GM21576 (cell line): ENCODE measurements around the gene NCOA3.
"Not testable (repeated sequence)": the region's sequence is repeated elsewhere in the genome, so short reads cannot be mapped to it uniquely, and the experiment has no call there.

Experiments
- ATAC-seq: cut with Tn5 transposase; IDR thresholded peaks from one replicate; pipeline ENCODE4 v1.9.1; 2021; ENCODE audit warnings: mild to moderate bottlenecking, moderate library complexity; ENCODE audit not compliant: unreplicated experiment

Gene NCOA3

DNA sequence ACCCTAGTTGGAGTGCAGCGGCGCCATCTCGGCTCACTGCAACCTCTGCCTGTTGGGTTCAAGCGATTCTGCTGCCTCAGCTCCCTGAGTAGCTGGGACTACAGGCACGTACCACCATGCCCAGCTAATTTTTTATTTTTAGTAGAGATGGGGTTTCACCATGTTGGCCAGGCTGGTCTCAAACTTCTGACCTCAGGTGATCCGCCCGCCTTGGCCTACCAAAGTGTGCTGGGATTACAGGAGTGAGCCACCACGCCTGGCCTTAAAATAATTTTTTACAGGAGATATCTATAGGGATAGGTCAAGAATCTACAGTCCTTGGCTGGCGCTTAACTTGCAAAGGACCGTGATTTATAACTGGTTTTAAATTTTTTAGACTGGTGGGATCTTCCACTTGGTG, 93.5 kb downstream of the NCOA3 start:
- not testable (repeated sequence) for ATAC-seq

DNA sequence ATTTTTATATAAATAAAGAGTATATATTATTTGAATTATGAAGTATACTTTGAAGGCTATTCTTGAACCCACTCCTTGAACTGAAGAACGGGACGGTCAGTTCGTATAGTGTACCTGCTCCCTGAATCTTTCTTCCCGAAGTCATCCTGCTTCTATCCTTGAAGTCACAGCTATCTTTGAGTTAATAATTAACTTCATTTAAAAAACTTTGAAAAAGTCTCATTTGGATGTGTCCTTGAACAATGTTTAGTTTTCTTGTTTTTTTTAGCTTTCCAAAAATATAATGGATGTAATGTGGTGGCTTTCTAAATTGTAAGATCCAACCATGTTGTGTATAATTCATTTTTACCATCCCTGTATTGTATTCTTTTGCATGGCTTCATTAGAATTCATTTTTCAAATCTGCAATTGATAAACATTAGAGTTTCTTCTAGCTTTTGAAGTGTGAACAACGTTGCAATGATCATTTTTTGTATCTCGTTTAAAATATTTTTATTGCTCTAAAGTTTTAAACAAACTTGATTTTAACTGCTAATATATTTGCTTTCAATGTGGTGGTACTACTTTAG, 94.4 kb downstream of the NCOA3 start:
- ATAC-seq = no peak

DNA sequence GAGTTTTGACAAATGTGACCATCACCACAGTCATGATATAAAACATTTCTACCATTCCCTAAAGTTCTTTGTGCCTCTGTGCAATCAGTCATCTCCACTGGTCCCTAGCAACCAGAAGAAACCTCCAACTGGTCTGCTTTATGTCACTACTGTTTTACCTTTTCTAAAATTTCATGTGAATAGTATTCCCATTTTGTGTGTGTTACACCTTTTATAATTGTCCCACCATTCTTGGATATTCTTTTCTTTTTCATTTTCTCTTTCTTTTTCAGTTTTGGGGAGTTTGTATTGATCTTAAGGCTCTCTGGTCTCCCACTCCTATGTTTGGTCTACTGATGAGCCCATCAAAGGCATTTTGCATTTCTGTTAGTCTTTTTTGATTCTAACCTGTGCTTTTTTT, 95.4 kb downstream of the NCOA3 start:
- no peak for ATAC-seq

DNA sequence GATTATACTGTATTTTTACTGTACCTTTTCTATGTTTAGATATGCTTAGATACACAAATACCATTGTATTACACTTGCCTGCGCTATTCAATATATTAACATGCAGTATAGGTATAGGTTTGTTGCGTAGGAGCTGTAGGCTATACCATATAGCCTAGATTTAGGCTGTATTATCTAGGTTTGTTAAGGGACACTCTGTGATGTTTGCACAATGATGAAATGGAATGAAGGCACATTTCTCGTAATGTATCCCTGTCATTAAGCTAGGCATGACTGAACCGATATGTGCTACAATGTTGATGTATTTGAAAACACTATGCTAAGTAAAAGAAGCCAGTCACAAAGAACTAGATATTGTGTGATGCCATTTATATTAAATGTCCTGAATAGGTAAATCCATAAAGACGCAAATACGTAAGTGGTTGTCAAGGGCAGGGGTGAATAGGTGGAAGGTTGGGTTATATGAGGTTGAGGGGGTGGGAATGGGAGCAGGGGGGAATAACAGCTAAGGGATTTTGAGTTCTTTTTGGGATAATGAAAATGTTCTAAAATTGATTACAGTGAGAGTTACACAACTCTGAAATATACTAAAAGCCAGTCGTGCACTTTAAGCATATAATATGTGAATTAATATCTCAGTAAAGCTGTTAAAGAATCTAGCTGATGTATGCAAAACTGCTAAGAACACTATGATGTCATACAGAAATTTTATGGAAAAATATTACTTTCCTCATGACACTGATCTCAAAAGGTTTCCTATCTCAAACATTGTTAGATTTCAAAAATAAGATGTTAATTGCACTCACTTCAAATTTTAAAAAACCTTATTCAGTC, 97.4 kb downstream of the NCOA3 start:
- no peak for ATAC-seq

DNA sequence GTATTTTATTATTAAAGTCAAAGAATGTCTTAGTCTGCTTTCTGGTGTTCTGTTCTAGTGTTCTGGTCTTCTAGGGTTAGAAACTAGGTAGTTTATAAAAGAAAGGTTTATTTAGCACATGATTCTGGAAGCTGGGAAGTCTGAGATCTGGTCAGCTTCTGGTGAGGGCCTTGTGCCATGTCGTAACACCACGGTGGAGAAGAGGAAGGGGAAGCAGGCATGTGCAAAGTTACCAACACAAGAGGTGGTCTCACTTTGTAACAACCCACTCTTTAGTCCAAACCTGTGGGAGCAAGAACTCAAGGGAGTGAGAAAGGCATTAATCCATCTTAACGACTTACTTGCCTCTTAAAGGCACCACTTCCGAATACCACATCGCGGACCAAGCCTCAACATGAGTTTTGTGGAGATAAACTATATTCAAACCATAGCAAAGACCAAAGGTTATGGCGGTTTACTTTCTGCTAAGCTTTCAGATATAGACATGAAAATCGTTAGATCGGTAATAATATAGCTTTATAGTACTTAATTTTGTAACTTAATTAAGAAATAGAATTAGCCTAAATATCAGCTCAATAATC, 99.4 kb downstream of the NCOA3 start:
- no peak for ATAC-seq

DNA sequence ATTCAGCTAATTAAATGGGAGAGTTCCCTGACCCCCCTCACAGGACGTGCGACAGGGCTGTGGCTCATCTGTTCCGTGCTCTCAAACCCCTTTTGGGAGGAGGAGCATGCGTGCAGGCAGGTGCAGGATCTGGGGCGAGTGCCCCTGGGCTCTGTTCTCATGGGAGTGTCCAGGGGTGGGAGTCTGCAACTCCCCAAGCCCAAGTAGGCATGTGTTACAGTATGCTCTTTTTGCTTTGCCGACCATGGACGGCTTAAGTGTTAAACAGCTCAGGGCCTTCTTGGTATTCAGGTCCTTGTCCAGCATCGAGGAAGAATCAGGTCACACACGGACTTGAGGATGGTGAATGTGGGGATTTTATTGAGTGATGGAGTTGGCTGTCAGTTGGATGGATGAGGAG, 101.6 kb downstream of the NCOA3 start:
- no peak for ATAC-seq

DNA sequence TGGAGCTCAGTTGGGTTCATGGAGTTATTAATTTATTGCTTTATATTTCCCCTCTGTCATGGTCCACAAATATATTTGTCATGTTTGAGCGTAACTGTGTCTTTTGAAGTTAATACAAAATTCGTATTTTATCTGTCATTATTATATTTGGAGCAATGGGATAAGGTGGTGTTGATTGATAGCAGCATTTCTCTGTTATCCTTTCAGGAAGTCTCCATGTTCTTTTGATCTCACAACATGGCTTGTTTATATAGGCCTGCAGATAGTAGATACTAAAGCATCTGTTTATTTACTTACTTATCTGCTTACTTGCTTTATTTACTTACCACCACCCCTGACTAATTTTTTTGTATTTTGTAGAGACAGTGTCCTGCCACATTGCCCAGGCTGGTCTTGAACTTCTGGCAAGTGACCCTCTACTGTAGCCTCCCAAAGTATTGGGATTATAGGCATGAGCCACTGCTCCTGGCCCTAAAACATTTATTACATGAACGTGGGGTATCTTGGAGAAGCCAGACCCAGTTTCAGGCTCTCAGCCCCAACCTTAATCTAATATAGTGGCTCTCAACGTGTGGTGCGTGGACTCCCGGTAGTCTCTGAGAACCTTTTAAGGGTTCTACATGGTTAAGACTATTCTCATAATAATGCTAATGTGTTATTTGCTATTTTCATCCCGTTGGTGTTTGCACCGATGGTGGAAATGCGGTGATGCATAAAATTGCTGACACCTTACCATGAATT, 104.2 kb downstream of the NCOA3 start:
- ATAC-seq = no peak

DNA sequence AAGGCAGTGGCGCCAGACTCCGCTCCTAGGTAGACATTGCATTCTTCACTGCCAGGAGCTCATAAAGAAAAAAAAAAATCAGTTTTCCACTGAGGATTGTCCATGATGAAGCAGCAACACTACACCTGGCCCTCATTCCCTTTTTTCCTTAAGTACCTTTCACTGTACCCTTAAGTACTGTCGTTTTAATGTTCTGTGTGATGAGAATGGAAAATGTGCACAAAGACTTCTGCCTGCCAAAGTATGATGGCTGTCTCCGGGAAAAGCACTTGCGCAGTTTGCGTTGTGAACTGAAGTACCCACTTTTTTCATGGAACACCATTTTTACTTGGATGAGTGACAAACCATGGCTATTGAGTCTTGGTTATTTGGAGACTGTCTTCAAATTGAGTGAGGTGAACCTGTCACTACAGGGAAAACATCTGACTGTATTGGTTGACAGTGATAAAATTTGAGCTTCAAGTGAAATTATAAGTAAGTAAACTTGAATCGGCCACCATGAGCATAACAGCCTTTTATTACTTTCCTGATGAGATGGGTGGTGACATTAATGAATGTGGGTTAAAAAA, 104.8 kb downstream of the NCOA3 start:
- no peak for ATAC-seq

DNA sequence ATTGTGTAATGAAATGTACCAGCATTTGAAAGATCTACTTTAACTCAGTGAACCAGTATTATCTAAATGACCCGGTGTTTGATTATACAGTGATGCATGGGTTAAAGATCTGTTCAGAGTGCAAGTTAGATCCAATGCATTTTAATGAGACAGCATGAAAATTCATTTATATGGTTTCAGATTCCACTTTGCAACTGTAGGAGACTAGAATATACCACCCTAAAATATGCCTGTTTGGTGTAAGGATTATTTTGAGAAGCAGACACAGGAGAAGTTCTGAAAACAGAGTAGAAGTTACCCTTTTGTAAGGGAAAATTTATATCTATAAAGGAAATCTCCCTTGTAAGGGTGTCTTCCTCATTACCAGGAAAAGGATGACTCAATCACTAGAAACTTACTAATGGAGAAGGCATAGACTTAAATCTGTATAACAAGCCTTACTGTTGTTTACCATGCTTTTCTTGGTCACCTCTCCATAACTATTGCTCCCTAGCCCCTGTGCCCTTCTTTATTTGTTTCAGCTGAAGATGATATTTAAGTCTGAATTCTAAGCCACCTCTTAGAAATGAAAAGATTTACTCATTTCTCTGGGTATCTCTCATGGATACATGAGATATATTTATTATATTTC, 105.4 kb downstream of the NCOA3 start:
- no peak for ATAC-seq

DNA sequence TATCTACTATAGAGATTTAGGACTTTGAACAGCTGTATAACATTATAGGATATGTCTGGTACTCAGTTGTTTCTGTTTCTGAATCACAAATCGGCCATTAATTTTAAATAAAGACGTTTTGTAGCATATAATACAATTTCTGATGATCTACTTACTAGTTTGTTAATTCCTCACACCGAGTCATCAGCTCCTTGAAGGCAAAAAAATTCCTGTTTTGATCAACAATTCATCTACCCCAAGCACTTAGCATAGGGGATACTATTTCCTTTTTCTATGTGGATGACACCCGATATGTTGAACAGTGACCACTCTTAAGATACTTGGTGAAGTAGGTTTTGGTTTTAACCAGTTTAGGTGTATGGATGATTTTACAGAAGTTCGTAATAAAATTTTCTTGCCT, 107.3 kb downstream of the NCOA3 start:
- no peak for ATAC-seq

DNA sequence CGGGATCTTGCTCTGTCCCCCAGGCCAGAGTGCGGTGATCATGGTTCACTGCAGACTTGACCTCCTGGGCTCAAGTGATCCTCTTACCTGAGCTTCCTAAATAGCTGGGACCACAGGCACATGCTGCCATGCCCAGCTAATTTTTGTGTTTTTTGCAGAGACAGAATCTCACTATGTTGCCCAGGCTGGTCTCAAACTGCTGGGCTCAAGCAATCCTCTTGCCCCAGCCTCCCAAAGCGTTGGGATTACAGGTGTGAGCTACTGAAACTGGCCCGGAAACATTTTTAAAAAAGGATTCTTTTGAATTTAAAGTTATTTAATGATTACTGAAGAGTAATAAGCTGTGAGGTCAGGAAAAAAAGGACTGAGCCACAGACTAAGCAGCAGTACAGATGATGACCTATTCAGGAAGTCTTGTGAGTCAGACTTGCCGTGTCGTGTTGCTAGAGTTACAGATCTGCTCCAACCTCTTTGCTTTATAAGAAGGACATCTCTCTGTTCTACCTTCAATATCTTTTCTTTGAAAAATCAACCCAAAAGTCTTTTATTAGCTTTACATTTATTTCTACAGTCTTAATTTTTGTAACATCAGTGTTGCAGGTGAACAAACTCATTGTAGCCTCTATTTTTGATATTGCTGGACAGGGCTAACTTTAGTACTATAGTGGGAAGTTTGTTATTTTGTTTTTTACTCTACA, 108.7 kb downstream of the NCOA3 start:
- no peak for ATAC-seq

DNA sequence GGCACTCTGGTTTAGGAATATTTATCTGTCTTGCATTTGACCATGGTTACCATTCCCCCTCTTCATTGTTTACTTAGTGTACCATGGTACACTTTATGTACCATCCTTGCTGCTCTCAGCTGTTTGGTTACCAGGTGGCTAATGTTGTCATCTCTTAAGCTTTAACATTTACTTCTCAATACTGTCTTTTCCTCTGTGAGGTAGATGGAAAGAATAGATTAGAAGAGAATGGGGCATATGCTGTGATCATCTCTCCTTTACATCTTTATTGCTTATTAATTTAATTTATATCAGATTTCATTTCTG, 109.2 kb downstream of the NCOA3 start:
- ATAC-seq = no peak

DNA sequence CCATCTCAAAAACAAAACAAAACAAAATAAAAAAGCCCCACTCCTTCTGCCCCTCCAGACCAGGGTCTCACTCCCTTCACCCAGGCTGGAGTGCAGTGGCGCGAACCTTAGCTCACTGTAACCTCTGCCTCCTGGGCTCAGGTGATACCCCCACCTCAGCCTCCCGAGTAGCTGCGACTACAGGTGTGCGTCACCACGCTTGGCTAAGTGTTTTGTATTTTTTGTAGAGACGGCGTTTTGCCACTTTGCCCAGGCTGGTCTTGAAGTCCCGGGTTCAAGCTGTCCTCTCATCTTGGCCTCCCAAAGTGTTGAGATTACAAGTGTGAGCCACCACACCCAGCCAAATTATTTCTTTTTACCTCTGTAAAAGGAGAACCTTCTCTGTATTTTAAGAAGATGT, 110.1 kb downstream of the NCOA3 start:
- no peak for ATAC-seq

DNA sequence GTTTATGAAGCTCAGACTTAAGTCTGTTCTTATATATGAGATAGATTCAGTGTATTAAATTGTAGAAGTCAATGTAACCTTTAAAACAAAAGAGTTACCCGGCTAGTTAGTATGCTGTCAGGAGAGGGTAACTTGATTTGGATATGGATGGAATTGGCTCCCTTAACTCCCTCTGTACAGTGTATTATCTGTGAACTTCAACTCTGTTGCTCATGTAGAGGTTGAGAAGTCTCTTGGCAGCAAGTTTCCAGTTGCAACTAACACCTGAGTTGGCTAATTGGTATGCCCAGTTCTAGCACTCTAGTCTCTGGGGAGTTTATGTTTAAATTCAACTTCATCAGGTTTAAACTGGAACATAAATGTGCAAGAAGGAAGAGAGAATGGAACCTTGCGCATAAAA, 111.0 kb downstream of the NCOA3 start:
- no peak for ATAC-seq

DNA sequence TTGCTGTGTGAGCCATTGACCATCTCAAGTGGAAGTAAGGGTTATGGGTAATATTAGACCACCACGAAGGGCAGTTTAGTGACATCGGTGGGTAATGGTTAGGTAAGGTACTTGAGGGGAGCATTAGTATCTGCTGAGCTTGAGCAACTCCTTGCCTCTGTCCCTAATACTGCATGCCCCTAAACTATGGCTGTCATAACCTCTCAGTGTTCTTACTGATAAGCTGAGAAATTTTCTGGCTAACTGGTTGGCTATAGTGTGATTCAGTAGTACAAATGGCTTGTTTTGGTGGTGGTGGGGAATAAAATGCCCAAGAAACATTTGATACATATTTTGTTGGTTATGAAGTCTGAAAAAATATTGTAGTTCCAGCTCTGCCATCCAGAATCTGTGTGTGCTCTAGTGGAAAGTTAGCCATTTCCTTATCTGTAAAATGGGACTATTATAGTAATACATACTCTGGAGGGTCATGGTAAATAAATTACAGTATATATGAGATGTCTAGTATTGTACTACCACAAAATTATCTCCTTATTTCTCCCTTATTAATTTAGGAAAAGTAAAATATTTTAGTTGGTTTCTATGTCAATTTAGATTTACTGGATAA, 113.1 kb downstream of the NCOA3 start:
- ATAC-seq = no peak

DNA sequence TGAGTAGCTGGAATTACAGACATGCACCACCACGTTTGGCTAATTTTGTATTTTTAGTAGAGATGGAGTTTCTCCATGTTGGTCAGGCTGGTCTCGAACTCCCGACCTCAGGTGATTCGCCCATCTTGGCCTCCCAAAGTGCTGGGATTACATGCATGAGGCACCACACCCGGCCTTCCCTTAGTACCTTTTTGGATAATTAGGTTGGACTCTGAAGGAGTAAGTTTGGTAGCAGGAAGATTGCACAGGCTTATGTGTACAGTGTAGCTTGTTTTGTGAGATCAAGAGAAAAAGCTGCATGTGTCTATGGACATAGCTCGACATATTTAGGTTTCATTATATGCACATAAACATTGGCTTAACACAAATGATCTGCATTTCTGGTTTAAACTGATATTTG, 116.8 kb downstream of the NCOA3 start:
- no peak for ATAC-seq

DNA sequence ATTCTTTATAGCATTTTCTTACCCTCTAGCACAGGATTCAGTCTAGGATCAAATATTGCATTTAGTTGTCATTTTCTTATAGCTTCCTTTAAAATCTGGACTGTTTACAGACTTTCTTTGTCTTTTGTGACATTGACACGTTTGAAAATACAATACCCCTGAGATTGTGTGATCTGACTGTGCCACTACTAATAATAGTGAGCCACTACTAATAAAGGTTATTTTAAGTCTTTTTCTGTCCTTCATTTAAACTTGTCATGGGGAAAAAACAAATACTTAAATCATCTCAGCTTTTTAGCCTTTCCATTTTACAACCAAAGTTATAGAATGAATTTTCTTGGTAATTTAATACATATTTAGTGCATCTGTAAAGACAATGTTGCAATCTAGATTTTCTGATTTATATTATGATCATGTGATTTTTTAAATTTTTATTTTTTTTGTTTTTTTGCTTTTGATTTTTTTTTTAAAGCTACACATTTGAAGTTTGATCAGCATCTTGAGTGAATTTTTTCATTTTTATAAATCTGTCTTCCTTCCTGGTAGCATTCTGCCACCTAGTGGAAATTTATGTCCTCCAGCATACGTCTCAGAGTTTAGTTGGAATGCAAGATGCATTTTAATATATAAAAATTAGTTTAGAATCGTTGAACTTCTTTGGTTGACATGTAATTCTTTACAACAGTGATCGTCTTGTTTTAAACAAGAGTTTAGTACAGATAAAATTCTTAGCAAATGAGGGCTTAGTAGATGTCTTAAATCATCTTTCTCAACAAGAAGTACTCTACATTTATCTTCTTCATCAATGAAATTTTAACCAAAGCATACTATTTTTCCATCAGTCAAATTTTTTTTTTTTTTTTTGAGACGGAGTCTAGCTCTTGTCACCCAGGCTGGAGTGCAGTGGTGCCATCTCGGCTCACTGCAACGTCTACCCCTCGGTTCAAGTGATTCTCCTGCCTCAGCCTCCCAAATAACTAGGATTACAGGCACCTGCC, 119.4 kb downstream of the NCOA3 start:
- ATAC-seq = no peak

DNA sequence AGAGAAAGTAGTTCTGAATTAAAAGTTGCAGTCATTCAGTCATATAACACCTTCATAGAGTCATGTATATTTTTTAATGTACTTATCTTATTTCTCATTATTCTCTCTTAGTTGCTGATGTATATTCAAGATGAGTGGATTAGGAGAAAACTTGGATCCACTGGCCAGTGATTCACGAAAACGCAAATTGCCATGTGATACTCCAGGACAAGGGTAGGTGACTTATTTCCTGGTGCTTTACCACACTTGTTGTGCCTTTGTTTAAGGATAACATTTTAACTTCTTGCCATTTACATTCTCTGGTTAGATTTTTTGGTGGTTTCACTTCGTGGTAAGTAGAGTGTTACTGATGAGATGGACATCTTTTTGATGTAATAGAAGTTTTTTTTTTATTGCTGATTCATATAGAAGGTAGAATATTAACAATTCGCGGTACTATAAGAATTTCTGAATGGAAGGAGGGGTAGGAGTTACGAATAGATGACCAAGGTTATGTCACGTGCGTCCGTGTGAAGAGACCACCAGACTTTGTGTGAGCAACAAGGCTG, 120.5 kb downstream of the NCOA3 start:
- ATAC-seq = no peak

DNA sequence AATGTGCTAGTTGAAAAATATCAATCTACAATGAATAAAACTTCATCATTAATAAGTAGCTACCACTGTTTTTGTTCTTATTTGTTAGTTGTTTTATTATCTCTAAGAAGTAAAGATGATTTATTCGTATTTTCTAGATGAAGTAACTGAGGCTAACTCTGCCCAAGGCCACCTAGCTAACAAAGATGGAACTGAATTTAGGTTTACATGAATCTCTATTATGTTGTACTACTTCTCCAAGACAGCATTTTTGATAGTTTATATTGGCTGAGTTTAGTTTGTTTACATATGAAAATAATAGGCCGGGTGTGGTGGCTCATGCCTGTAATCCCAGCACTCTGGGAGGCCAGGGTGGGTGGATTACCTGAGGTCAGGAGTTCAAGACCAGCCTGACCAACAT, 121.5 kb downstream of the NCOA3 start:
- ATAC-seq = no peak
